Vagina (tissue), 2 donors: ENCODE results near the gene HJURP. TPM values are rescaled to one million over a fixed set of nuclear protein-coding genes. Genes with fewer than 3 reads are reported as not detected.

Experiments used
- DNase-seq, 2 donors: peaks; one replicate each; pipeline ENCODE4 v3.0.0-alpha.2; 2017; ENCODE audit errors: extremely low spot score in 2 of 2
- H3K27ac ChIP-seq: fragments of 200-600 bp; sonication (generic); one replicate; pipeline ENCODE4 v1.5.1; 2019
- H3K27me3 ChIP-seq: fragments of 200-600 bp; sonication (generic); one replicate; pipeline ENCODE4 v1.5.1; 2019
- H3K36me3 ChIP-seq, 2 donors: fragments of 200-600 bp; sonication (generic); one replicate each; pipeline ENCODE4 v1.5.1; 2017 to 2019
- H3K4me1 ChIP-seq: fragments of 200-600 bp; sonication (generic); one replicate; pipeline ENCODE4 v1.5.1; 2019
- H3K4me3 ChIP-seq, 2 donors: fragments of 200-600 bp; sonication (generic); 1 replicate in 1 of 2; 2 replicates in 1 of 2; pipeline ENCODE4 v1.5.1; 2016 to 2019
- H3K9me3 ChIP-seq: fragments of 200-600 bp; sonication (generic); one replicate; pipeline ENCODE4 v1.5.1; 2019
- CTCF ChIP-seq, 3 experiments: fragments of 450-650 bp in 2 of 3; fragments of 200-600 bp in 1 of 3; sonication (generic) in 1 of 3; IDR thresholded peaks; one replicate each; pipeline ENCODE4 v1.5.1; 2017 to 2019; ENCODE audit warnings: antibody characterized with exemption in 3 of 3, mild to moderate bottlenecking in 2 of 3, moderate library complexity in 2 of 3
- POLR2A ChIP-seq, 2 donors: fragments of 450-650 bp; IDR thresholded peaks; one replicate each; pipeline ENCODE4 v1.6.1; 2017; ENCODE audit warnings: antibody characterized with exemption in 2 of 2, mild to moderate bottlenecking in 2 of 2, moderate library complexity in 2 of 2
- POLR2AphosphoS5 ChIP-seq, 2 donors: sonication (generic); formaldehyde crosslinking; IDR thresholded peaks; one replicate each; pipeline ENCODE4 v1.9.0; 2017; ENCODE audit warnings: antibody characterized with exemption in 2 of 2, mild to moderate bottlenecking in 2 of 2, low read depth in 1 of 2; ENCODE audit not compliant: insufficient read depth in 1 of 2
- intact Hi-C: fragments of 100-400 bp; cut with DNase I; formaldehyde crosslinking; loops from one replicate; pipeline ENCODE4 v1.15.1; 2023
- total RNA-seq: library from RNA; depleted of rRNA; stranded (reverse); fragments of >200 nt; gene quantifications from one replicate; pipeline ENCODE4 v1.2.3, GENCODE V29; 2016

HJURP gene
- total RNA-seq, 1 donor from 2014 or later, result 2.2 TPM

DNA sequence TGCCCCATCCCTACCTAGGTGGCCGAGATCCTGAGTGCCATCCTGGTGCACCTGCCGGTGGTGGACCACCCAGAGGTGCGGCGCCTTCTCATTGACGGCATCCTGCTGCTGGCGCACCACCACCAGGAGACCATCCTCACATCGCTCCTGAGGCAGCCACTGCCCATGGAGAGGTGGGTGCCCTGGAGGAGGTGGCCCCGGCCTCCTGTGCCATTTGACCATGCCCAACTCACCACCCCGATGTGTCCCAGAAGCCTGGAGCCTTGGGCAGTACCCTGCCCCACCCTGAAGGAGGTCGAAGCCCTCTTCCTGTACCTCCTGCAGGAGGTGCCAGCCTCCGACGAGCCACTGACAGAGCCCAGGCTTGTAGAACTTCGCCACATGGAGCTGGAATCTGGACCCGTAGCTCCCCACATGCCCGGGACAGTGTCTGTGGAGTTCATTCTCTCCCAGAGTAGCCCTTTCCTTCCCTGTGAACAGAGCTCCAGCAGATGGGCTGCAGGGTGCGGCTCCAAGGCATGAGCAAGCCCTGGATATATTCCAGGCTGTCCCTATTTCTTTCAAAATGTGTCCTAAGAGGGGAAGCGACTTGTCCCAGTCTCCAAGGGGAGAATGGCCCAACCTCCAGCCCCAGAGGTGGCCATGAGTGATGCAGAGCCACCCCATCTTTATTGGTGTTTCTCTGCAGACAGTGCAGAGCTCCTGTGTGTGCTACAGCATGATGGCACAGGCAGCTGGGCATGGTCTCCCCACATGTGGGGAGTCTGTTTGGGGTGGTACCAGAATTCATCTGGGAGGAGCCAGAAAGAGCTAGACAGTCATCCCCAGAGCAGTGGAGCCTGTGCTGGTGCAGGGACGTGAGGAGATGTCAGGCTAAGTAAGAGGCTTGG lies 34.2 kb downstream of the HJURP start:
- Histone ChIP-seq H3K4me1 (no peaks in the 10 kb centered on the region), H3K36me3 (no peaks in the 10 kb centered on the region), H3K9me3 (no peaks in the 10 kb centered on the region), H3K27ac (no peak overlapping the region), H3K4me3 (no peak overlapping the region), H3K27me3 (no peaks in the 10 kb centered on the region)
- intact Hi-C loops, result no loop called here
- no peak for DNase-seq
- no peak for TF ChIP-seq POLR2A (IDR thresholded peaks at IDR 0.05)
- TF ChIP-seq POLR2AphosphoS5 (IDR thresholded peaks at IDR 0.05; ENCODE audit: insufficient read depth in 1 of 2, low read depth in 1 of 2), result no peak
- no peak for TF ChIP-seq CTCF (IDR thresholded peaks at IDR 0.05)

DNA sequence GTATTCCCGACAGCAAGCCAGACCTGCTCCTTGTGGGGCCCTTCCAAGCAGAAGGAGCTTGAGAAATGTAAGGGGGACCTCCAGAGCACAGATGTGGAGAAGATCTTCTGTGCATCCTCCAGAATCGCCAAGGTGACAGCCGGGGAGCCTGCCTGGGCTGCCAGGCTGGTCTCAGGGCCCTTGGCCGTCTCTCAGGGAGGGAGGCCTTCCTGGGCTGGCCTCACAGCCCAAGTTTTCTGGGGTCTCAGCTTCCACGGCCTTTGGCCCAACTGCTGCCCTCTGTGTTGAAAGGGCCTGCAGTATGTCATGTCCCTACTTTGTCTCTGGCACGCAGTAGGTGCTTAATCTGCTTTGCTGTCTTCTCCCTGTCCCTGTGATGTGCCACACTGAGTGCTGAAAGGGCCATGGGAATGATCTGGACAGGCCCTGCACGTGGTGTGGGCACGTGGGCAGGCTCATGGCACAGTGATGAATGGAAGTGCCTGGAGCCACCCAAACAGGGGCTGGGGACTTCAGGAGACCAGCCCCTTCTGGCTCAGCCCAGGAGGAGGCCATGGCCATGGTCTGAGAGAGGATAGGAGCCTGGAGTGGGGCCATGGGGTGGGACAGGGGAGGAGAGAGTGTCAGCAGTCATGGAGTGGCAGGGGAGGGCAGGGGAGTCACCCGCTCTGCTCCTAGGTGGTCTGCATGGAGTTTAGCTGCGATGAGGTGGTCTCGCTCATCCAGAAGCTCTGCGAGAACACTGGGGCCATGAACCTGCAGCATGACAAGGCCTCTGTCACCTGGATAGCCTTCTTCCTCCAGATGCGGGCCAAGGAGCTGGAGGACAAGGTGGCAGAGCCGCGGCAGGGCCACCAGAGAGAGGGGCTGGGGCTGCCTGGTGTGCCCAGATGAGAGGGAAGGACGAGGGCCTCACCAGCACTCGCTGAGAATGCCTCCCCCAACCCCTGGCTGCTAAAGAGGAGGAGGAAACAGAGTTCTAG lies 35.4 kb downstream of the HJURP start:
- H3K4me3 ChIP-seq, result no peak overlapping the region
- H3K9me3 ChIP-seq, result no peaks in the 10 kb centered on the region
- H3K36me3 ChIP-seq, result no peaks in the 10 kb centered on the region
- H3K27me3 ChIP-seq, result no peaks in the 10 kb centered on the region
- H3K27ac ChIP-seq, result no peak overlapping the region
- intact Hi-C loops, result no loop called here
- TF ChIP-seq POLR2AphosphoS5 (IDR thresholded peaks at IDR 0.05; ENCODE audit: insufficient read depth in 1 of 2, low read depth in 1 of 2) (no peak), CTCF (IDR thresholded peaks at IDR 0.05) (no peak), POLR2A (IDR thresholded peaks at IDR 0.05) (no peak)
- DNase-seq, result no peak
- H3K4me1 ChIP-seq, result no peaks in the 10 kb centered on the region

DNA sequence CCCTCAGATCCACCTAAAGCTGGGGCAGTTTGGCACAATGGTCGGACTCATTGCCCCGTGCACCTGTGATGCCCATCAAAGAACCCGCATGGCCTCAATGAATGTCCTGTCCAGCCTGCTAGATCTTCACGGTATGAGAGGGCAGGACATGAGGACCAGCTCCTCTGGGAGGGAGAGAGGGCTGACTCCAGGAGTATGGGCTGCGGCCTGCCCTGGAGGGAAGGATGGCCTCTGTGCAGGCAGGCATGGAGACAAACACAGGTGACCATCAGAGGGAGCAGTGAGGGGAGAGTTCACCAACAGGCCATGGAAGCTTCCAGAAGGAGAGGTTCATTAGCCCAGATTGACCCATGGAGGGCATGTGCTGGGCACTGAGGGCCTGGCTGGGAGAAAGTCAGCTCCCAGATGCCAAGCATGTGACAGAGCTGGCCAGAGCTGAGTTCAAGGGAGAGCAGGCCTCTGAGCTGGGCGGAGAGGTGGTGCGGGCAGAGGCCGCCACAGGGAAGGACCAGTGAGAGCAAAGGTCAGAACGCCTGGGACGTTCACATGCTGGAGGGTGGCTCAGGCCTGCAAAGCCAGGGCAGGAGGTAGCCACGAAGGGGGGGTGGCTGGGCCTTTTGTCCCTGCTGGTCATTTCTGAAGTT lies 36.2 kb downstream of the HJURP start:
- no peak for DNase-seq
- H3K36me3 ChIP-seq, result no peaks in the 10 kb centered on the region
- TF ChIP-seq CTCF (IDR thresholded peaks at IDR 0.05), result no peak
- TF ChIP-seq POLR2A (IDR thresholded peaks at IDR 0.05), result no peak
- no peak for TF ChIP-seq POLR2AphosphoS5 (IDR thresholded peaks at IDR 0.05; ENCODE audit: insufficient read depth in 1 of 2, low read depth in 1 of 2)
- H3K27me3 ChIP-seq, result no peaks in the 10 kb centered on the region
- no peaks in the 10 kb centered on the region for H3K4me1 ChIP-seq
- H3K27ac ChIP-seq, result no peak overlapping the region
- H3K4me3 ChIP-seq, result no peak overlapping the region
- H3K9me3 ChIP-seq, result no peaks in the 10 kb centered on the region
- intact Hi-C loops, result no loop called here

- no peak for DNase-seq
- H3K27ac ChIP-seq, result no peak overlapping the region
Measured at GRCh38 chr2:233817361-233817911, 36.9 kb downstream of the HJURP start.

More at GRCh38 chr2:233817361-233817911, 36.9 kb downstream of the HJURP start:
- Histone ChIP-seq H3K4me1 (no peaks in the 10 kb centered on the region), H3K9me3 (no peaks in the 10 kb centered on the region), H3K27me3 (no peaks in the 10 kb centered on the region), H3K4me3 (no peak overlapping the region), H3K36me3 (no peaks in the 10 kb centered on the region)
- TF ChIP-seq CTCF (IDR thresholded peaks at IDR 0.05), result no peak
- no peak for TF ChIP-seq POLR2A (IDR thresholded peaks at IDR 0.05)
- TF ChIP-seq POLR2AphosphoS5 (IDR thresholded peaks at IDR 0.05; ENCODE audit: insufficient read depth in 1 of 2, low read depth in 1 of 2), result no peak
- intact Hi-C loops, result no loop called here
